Natural killer cell (primary cell): ENCODE measurements around the gene IL17RE. TPM values are rescaled to one million over a fixed set of nuclear protein-coding genes. Genes with fewer than 3 reads are reported as not detected.

Experiments
- ATAC-seq, 3 donors: fragments of 150-1000 bp in 2 of 3; fragments of 200-7000 bp in 1 of 3; cut with Tn5 transposase; 1 replicate in 1 of 3; 2 replicates in 2 of 3; pipeline ENCODE4 v1.10.0; 2021; ENCODE audit warnings: mild to moderate bottlenecking in 2 of 3, moderate library complexity in 2 of 3
- DNase-seq, 2 donors: peaks; one replicate each; pipeline versions ENCODE4 v3.0.0 to v3.0.0-alpha.2; 2013 to 2021; ENCODE audit warnings: mixed read lengths in 1 of 2
- H3K27ac ChIP-seq: one replicate; pipeline ENCODE4 v1.5.1; 2013; ENCODE audit warnings: mild to moderate bottlenecking, low read length
- H3K27me3 ChIP-seq: one replicate; pipeline ENCODE4 v1.6.1; 2013; ENCODE audit warnings: low read length; ENCODE audit not compliant: control insufficient read depth, insufficient read depth
- H3K36me3 ChIP-seq: one replicate; pipeline ENCODE4 v1.6.1; 2013; ENCODE audit warnings: low read length; ENCODE audit not compliant: control insufficient read depth, insufficient read depth
- H3K4me1 ChIP-seq: one replicate; pipeline ENCODE4 v1.6.1; 2013; ENCODE audit warnings: low read length; ENCODE audit not compliant: control insufficient read depth, insufficient read depth
- H3K4me3 ChIP-seq: one replicate; pipeline ENCODE4 v1.5.1; 2013; ENCODE audit warnings: low read length
- H3K9me3 ChIP-seq: one replicate; pipeline ENCODE4 v1.6.1; 2013; ENCODE audit warnings: low read length; ENCODE audit not compliant: control insufficient read depth, insufficient read depth
- H3K27ac Mint-ChIP-seq, 2 donors: one replicate each; pipeline ENCODE4 v1.8.0; 2022; ENCODE audit warnings: mild to moderate bottlenecking in 2 of 2, mixed read lengths in 2 of 2, moderate library complexity in 1 of 2
- H3K27me3 Mint-ChIP-seq, 2 donors: one replicate each; pipeline ENCODE4 v1.8.0; 2022; ENCODE audit warnings: low read depth in 2 of 2, mixed read lengths in 2 of 2
- H3K36me3 Mint-ChIP-seq: one replicate; pipeline ENCODE4 v1.8.0; 2022; ENCODE audit warnings: mixed read lengths
- H3K4me1 Mint-ChIP-seq, 2 donors: one replicate each; pipeline ENCODE4 v1.8.0; 2022; ENCODE audit warnings: mixed read lengths in 2 of 2
- H3K4me3 Mint-ChIP-seq: one replicate; pipeline ENCODE4 v1.8.0; 2022; ENCODE audit warnings: mild to moderate bottlenecking, moderate library complexity, mixed read lengths
- H3K9me3 Mint-ChIP-seq, 2 donors: one replicate each; pipeline ENCODE4 v1.8.0; 2022; ENCODE audit warnings: mixed read lengths in 2 of 2
- WGBS: methylation state at CpG from one replicate; pipeline ENCODE4 v1.1.7; 2013; ENCODE audit warnings: missing lambda C conversion rate; ENCODE audit not compliant: insufficient coverage; 5-methylcytosine and 5-hydroxymethylcytosine counted together
- intact Hi-C: fragments of 100-400 bp; cut with micrococcal nuclease; formaldehyde crosslinking; loops from one replicate; pipeline ENCODE4 v1.14.2; 2022
- total RNA-seq, 4 donors: library from RNA; stranded (reverse); fragments of 120-200 nt in 1 of 4; gene quantifications; one replicate each; pipeline versions ENCODE4 v1.2.3 to v1.2.4, GENCODE V29; 2013 to 2022
- TF ChIP-seq, protein P1 (sequence below): fragments of 200-600 bp; IDR thresholded peaks from one replicate; pipeline ENCODE4 v1.8.0; 2022; ENCODE audit warnings: antibody characterized with exemption

The IL17RE gene
- total RNA-seq, 3 donors from 2014 or later (not counting 1 experiment from before 2014, with no cell fraction given), result 0.28 to 2.5 (median 1.5) TPM

DNA sequence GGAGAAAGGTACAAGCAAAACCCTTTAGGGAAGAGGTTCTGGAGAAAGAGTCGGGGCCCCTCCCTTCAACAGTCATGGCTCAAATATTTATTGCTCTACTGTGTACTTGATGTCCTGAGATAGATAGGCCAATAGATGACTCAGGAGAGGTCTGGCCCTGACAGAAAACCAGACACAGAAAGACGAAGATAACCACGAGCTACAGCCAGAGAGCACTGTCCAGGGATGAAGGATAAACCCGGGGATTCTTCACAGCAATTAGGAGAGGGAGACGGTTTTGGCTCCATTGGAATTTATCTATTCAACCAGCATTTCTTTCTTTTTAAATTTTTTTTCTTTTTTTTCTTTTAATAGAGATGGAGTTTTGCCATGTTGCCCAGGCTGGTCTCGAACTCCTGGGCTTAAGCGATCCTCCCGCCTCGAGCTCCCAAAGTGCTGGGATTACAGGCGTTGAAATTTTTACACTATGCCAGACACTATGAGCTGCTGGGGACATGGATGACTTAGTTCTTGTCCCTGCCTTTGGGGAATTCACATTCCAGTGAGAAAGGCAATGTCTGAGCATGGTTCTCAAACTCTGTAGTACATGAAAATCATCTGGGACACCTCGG lies 18.0 kb upstream of the IL17RE start:
- H3K4me1 Mint-ChIP-seq, result peaks cover 7 to 13% of the 10 kb centered on the region in 2 donors
- H3K27ac ChIP-seq, result no peak overlapping the region
- H3K36me3 Mint-ChIP-seq, result no peaks in the 10 kb centered on the region
- no peaks in the 10 kb centered on the region for H3K9me3 ChIP-seq
- no peaks in the 10 kb centered on the region for H3K36me3 ChIP-seq
- no peak overlapping the region for H3K4me3 Mint-ChIP-seq
- no peak for ATAC-seq
- no peak overlapping the region for H3K4me3 ChIP-seq
- WGBS, result 95% methylated on average over 9 of the region's 11 CpGs
- no peaks in the 10 kb centered on the region for H3K27me3 ChIP-seq
- intact Hi-C loops, result no loop called here
- no peak overlapping the region for H3K27ac Mint-ChIP-seq
- TF ChIP-seq, protein P1, sequence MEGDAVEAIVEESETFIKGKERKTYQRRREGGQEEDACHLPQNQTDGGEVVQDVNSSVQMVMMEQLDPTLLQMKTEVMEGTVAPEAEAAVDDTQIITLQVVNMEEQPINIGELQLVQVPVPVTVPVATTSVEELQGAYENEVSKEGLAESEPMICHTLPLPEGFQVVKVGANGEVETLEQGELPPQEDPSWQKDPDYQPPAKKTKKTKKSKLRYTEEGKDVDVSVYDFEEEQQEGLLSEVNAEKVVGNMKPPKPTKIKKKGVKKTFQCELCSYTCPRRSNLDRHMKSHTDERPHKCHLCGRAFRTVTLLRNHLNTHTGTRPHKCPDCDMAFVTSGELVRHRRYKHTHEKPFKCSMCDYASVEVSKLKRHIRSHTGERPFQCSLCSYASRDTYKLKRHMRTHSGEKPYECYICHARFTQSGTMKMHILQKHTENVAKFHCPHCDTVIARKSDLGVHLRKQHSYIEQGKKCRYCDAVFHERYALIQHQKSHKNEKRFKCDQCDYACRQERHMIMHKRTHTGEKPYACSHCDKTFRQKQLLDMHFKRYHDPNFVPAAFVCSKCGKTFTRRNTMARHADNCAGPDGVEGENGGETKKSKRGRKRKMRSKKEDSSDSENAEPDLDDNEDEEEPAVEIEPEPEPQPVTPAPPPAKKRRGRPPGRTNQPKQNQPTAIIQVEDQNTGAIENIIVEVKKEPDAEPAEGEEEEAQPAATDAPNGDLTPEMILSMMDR, result no peak
- no peaks in the 10 kb centered on the region for H3K9me3 Mint-ChIP-seq
- H3K27me3 Mint-ChIP-seq, result no peaks in the 10 kb centered on the region
- H3K4me1 ChIP-seq, result no peaks in the 10 kb centered on the region
- no peak for DNase-seq

- ATAC-seq (no peak), DNase-seq (no peak)
- Histone ChIP-seq H3K27ac (no peak overlapping the region), H3K27me3 (no peaks in the 10 kb centered on the region), H3K9me3 (no peaks in the 10 kb centered on the region), H3K4me1 (peaks cover 10% of the 10 kb centered on the region), H3K36me3 (no peaks in the 10 kb centered on the region), H3K4me3 (no peak overlapping the region)
- H3K27ac Mint-ChIP-seq, result no peak overlapping the region
- H3K9me3 Mint-ChIP-seq, result no peaks in the 10 kb centered on the region
- TF ChIP-seq, protein P1, result no peak
- no peaks in the 10 kb centered on the region for H3K27me3 Mint-ChIP-seq
- peaks cover 13 to 29% of the 10 kb centered on the region in 2 donors for H3K4me1 Mint-ChIP-seq
- no peak overlapping the region for H3K4me3 Mint-ChIP-seq
- intact Hi-C loops, result no loop called here
- H3K36me3 Mint-ChIP-seq, result no peaks in the 10 kb centered on the region
These were observed 16.3 kb upstream of the IL17RE start for GRCh38 chr3:9886328-9886727.

- Mint-ChIP-seq H3K4me1 (peaks cover 22 to 37% of the 10 kb centered on the region in 2 donors), H3K4me3 (no peak overlapping the region), H3K36me3 (no peaks in the 10 kb centered on the region), H3K27me3 (no peaks in the 10 kb centered on the region), H3K27ac (no peak overlapping the region), H3K9me3 (no peaks in the 10 kb centered on the region)
- Histone ChIP-seq H3K36me3 (peaks cover 1% of the 10 kb centered on the region), H3K9me3 (no peaks in the 10 kb centered on the region), H3K4me3 (no peak overlapping the region), H3K27ac (no peak overlapping the region), H3K27me3 (no peaks in the 10 kb centered on the region), H3K4me1 (peaks cover 17% of the 10 kb centered on the region)
- intact Hi-C loops, result no loop called here
- TF ChIP-seq, protein P1, result no peak
- no peak for ATAC-seq
- no peak for DNase-seq
- 94% methylated on average over 4 of the region's 5 CpGs for WGBS
These were observed 15.2 kb upstream of the IL17RE start for GRCh38 chr3:9887480-9887879.

DNA sequence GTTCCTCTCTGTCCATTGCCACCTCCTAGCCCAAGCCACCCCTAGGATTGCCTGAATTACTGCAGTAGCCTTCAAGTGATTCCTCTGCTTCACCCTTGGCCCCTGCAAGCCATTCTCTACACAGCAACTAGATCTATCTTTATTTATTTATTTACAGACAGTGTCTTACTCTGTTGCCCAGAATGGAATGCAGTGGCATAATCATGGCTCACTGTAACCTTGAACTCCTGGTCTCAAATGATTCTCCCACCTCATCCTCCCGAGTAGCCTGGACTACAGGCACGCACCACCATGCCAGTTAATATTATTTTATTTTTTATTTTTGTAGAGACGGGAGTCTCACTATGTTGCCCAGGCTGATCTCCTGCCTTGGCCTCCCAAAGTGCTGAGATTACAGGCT lies 14.1 kb upstream of the IL17RE start:
- TF ChIP-seq, protein P1, result no peak
- H3K27me3 ChIP-seq, result no peaks in the 10 kb centered on the region
- H3K4me1 ChIP-seq, result peaks cover 17% of the 10 kb centered on the region
- H3K9me3 Mint-ChIP-seq, result no peaks in the 10 kb centered on the region
- H3K9me3 ChIP-seq, result no peaks in the 10 kb centered on the region
- H3K4me3 ChIP-seq, result no peak overlapping the region
- peaks cover 5% of the 10 kb centered on the region for H3K36me3 ChIP-seq
- no peak overlapping the region for H3K4me3 Mint-ChIP-seq
- H3K27ac ChIP-seq, result no peak overlapping the region
- WGBS, result 95% methylated on average over 3 of the region's 3 CpGs
- intact Hi-C loops, result no loop called here
- DNase-seq (no peak), ATAC-seq (no peak)
- peaks cover 29 to 47% of the 10 kb centered on the region in 2 donors for H3K4me1 Mint-ChIP-seq
- no peaks in the 10 kb centered on the region for H3K27me3 Mint-ChIP-seq
- no peak overlapping the region for H3K27ac Mint-ChIP-seq
- no peaks in the 10 kb centered on the region for H3K36me3 Mint-ChIP-seq
